Astrocyte (in vitro differentiated cells and primary cell): ENCODE data around the gene EXOC4. TPM values are rescaled to one million over a fixed set of nuclear protein-coding genes. Genes with fewer than 3 reads are reported as not detected.

Experiments used
- DNase-seq: peaks from one replicate; pipeline ENCODE4 v3.0.0-alpha.2; 2010; ENCODE audit warnings: low read depth
- FAIRE-seq: peaks from 2 replicates; lab custom pipeline; 2011; peaks lifted over from hg19 to GRCh38; lab: Jason Lieb, UNC
- H2AFZ ChIP-seq: 2 replicates; pipeline ENCODE4 v1.6.0; 2012; ENCODE audit warnings: low read depth, low read length, inconsistent platforms
- H3K27ac ChIP-seq: 2 replicates; pipeline ENCODE4 v1.5.1; 2011; ENCODE audit warnings: low read depth, low read length, inconsistent platforms
- H3K27me3 ChIP-seq: 2 replicates; pipeline ENCODE4 v1.6.0; 2011; ENCODE audit warnings: low read length, inconsistent platforms; ENCODE audit not compliant: insufficient read depth
- H3K36me3 ChIP-seq: 2 replicates; pipeline ENCODE4 v1.5.1; 2011; ENCODE audit warnings: low read length, inconsistent platforms; ENCODE audit not compliant: insufficient read depth
- H3K4me1 ChIP-seq: 2 replicates; pipeline ENCODE4 v1.5.1; 2011; ENCODE audit warnings: low read length, inconsistent platforms; ENCODE audit not compliant: insufficient read depth
- H3K4me2 ChIP-seq: 2 replicates; pipeline ENCODE4 v1.6.0; 2012; ENCODE audit warnings: low read length, inconsistent platforms
- H3K4me3 ChIP-seq: 2 replicates; pipeline ENCODE4 v1.5.1; 2011; ENCODE audit warnings: low read depth, mild to moderate bottlenecking, low read length, inconsistent platforms; ENCODE audit not compliant: insufficient read depth
- H3K79me2 ChIP-seq: 2 replicates; pipeline ENCODE4 v1.6.0; 2012; ENCODE audit warnings: mild to moderate bottlenecking, low read length, inconsistent platforms; ENCODE audit not compliant: insufficient read depth
- H3K9ac ChIP-seq: 2 replicates; pipeline ENCODE4 v1.6.0; 2012; ENCODE audit warnings: mild to moderate bottlenecking, low read length, inconsistent platforms
- H3K9me3 ChIP-seq: 2 replicates; pipeline ENCODE4 v1.5.1; 2012; ENCODE audit warnings: low read depth, mild to moderate bottlenecking, low read length, inconsistent platforms; ENCODE audit not compliant: insufficient read depth
- H4K20me1 ChIP-seq: 2 replicates; pipeline ENCODE4 v1.6.0; 2012; ENCODE audit warnings: low read length, inconsistent platforms; ENCODE audit not compliant: insufficient read depth
- H3K27ac Mint-ChIP-seq: one replicate; pipeline ENCODE4 v1.8.0; 2021; ENCODE audit warnings: mild to moderate bottlenecking, mixed read lengths; ENCODE audit not compliant: unreplicated experiment
- H3K27me3 Mint-ChIP-seq: one replicate; pipeline ENCODE4 v1.8.0; 2021; ENCODE audit warnings: low read depth, mixed read lengths; ENCODE audit not compliant: unreplicated experiment
- H3K36me3 Mint-ChIP-seq: one replicate; pipeline ENCODE4 v1.8.0; 2021; ENCODE audit warnings: low read depth, mixed read lengths; ENCODE audit not compliant: unreplicated experiment
- H3K4me1 Mint-ChIP-seq: one replicate; pipeline ENCODE4 v1.8.0; 2021; ENCODE audit warnings: low read depth, mixed read lengths; ENCODE audit not compliant: unreplicated experiment
- H3K4me3 Mint-ChIP-seq: one replicate; pipeline ENCODE4 v1.8.0; 2021; ENCODE audit warnings: mild to moderate bottlenecking, moderate library complexity, mixed read lengths; ENCODE audit not compliant: unreplicated experiment
- H3K9me3 Mint-ChIP-seq: one replicate; pipeline ENCODE4 v1.8.0; 2021; ENCODE audit warnings: mild to moderate bottlenecking, mixed read lengths; ENCODE audit not compliant: unreplicated experiment
- CTCF ChIP-seq: IDR thresholded peaks from 2 replicates; pipeline ENCODE4 v1.5.1; 2011; ENCODE audit warnings: low read depth, mild to moderate bottlenecking, inconsistent platforms, low read length, moderate library complexity; ENCODE audit not compliant: insufficient read depth
- EZH2 ChIP-seq: IDR thresholded peaks from 2 replicates; pipeline ENCODE4 v1.6.1; 2012; ENCODE audit warnings: mild to moderate bottlenecking, low read length, inconsistent platforms; ENCODE audit not compliant: insufficient read depth
- total RNA-seq: library from RNA; stranded (reverse); gene quantifications from 2 replicates; pipeline ENCODE4 v1.2.1, GENCODE V29; 2021

Gene EXOC4
- total RNA-seq, 1 donor from 2014 or later, result 57.5 TPM

GRCh38 chr7:133714654-133715053 is 461.8 kb downstream of the EXOC4 start:
- H3K9ac ChIP-seq, result no peak overlapping the region
- H3K9me3 Mint-ChIP-seq, result peaks cover 2% of the 10 kb centered on the region
- H3K4me1 Mint-ChIP-seq, result peaks cover 5% of the 10 kb centered on the region
- H3K79me2 ChIP-seq, result no peaks in the 10 kb centered on the region
- H3K27ac ChIP-seq, result no peak overlapping the region
- H3K4me1 ChIP-seq, result no peaks in the 10 kb centered on the region
- no peaks in the 10 kb centered on the region for H3K27me3 ChIP-seq
- no peaks in the 10 kb centered on the region for H4K20me1 ChIP-seq
- no peak overlapping the region for H3K4me2 ChIP-seq
- peaks cover 1% of the 10 kb centered on the region for H3K36me3 Mint-ChIP-seq
- no peak overlapping the region for H2AFZ ChIP-seq
- FAIRE-seq, result no peak
- TF ChIP-seq CTCF (no peak), EZH2 (no peak)
- no peaks in the 10 kb centered on the region for H3K27me3 Mint-ChIP-seq
- no peak overlapping the region for H3K27ac Mint-ChIP-seq
- H3K4me3 ChIP-seq, result no peak overlapping the region
- H3K9me3 ChIP-seq, result no peaks in the 10 kb centered on the region
- no peaks in the 10 kb centered on the region for H3K36me3 ChIP-seq
- no peak for DNase-seq
- no peak overlapping the region for H3K4me3 Mint-ChIP-seq

GRCh38 chr7:133718131-133718530 is 465.3 kb downstream of the EXOC4 start:
- Histone ChIP-seq H2AFZ (no peak overlapping the region), H3K9ac (no peak overlapping the region), H3K36me3 (no peaks in the 10 kb centered on the region), H3K4me1 (no peaks in the 10 kb centered on the region), H3K4me3 (no peak overlapping the region), H3K27me3 (no peaks in the 10 kb centered on the region), H3K27ac (no peak overlapping the region), H3K9me3 (no peaks in the 10 kb centered on the region), H3K4me2 (no peak overlapping the region), H4K20me1 (no peaks in the 10 kb centered on the region), H3K79me2 (no peaks in the 10 kb centered on the region)
- Mint-ChIP-seq H3K27ac (no peak overlapping the region), H3K4me1 (no peaks in the 10 kb centered on the region), H3K27me3 (no peaks in the 10 kb centered on the region), H3K9me3 (no peaks in the 10 kb centered on the region), H3K36me3 (no peaks in the 10 kb centered on the region), H3K4me3 (no peak overlapping the region)
- FAIRE-seq (no peak), DNase-seq (no peak)
- TF ChIP-seq EZH2, result no peak
- TF ChIP-seq CTCF, result no peak

DNA sequence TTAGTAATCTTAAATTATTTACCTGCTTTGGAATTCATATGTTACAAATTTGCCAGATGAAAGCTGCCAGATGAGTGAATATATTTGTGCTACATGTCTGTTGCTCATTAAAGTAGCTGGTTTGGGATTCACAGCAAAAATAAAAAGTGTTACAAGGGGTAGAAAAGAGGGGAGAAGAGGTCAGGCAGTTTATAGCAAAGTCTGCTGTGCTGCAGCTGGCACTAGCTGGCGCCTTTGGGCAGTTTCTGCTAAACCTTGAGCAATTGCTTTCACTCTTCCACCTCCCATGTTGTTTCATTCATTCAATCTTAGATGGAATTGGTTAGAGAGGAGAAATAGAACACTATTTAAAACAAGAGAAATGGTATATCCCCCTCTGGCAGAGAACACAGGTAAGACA is 470.2 kb downstream of the EXOC4 start:
- no peaks in the 10 kb centered on the region for H3K27me3 ChIP-seq
- no peak overlapping the region for H2AFZ ChIP-seq
- Mint-ChIP-seq H3K27ac (no peak overlapping the region), H3K27me3 (no peaks in the 10 kb centered on the region), H3K4me3 (no peak overlapping the region), H3K9me3 (no peaks in the 10 kb centered on the region), H3K4me1 (no peaks in the 10 kb centered on the region), H3K36me3 (no peaks in the 10 kb centered on the region)
- H3K4me2 ChIP-seq, result no peak overlapping the region
- no peaks in the 10 kb centered on the region for H3K4me1 ChIP-seq
- H3K27ac ChIP-seq, result no peak overlapping the region
- H4K20me1 ChIP-seq, result no peaks in the 10 kb centered on the region
- no peaks in the 10 kb centered on the region for H3K79me2 ChIP-seq
- no peaks in the 10 kb centered on the region for H3K36me3 ChIP-seq
- no peak for DNase-seq
- no peak overlapping the region for H3K9ac ChIP-seq
- H3K9me3 ChIP-seq, result no peaks in the 10 kb centered on the region
- no peak overlapping the region for H3K4me3 ChIP-seq
- FAIRE-seq, result no peak
- TF ChIP-seq EZH2 (no peak), CTCF (no peak)
